ENCODE measurements around the gene SIGLEC11.

The SIGLEC11 gene

GRCh38 chr19:49932041-49932451 is 28.9 kb downstream of the SIGLEC11 start:
- TF ChIP-seq ZC3H10 (CRISPR knock-in tag; IDR thresholded peaks at IDR 0.05) (no peak), ZFP3 (CRISPR knock-in tag; IDR thresholded peaks at IDR 0.05) (no peak), ZNF70 (CRISPR knock-in tag; IDR thresholded peaks at IDR 0.05) (no peak), RARB (CRISPR knock-in tag; IDR thresholded peaks at IDR 0.05) (no peak), BACH2 (CRISPR knock-in tag; IDR thresholded peaks at IDR 0.05; ENCODE audit: borderline replicate concordance) (no peak)
- TF ChIP-seq, protein P1, sequence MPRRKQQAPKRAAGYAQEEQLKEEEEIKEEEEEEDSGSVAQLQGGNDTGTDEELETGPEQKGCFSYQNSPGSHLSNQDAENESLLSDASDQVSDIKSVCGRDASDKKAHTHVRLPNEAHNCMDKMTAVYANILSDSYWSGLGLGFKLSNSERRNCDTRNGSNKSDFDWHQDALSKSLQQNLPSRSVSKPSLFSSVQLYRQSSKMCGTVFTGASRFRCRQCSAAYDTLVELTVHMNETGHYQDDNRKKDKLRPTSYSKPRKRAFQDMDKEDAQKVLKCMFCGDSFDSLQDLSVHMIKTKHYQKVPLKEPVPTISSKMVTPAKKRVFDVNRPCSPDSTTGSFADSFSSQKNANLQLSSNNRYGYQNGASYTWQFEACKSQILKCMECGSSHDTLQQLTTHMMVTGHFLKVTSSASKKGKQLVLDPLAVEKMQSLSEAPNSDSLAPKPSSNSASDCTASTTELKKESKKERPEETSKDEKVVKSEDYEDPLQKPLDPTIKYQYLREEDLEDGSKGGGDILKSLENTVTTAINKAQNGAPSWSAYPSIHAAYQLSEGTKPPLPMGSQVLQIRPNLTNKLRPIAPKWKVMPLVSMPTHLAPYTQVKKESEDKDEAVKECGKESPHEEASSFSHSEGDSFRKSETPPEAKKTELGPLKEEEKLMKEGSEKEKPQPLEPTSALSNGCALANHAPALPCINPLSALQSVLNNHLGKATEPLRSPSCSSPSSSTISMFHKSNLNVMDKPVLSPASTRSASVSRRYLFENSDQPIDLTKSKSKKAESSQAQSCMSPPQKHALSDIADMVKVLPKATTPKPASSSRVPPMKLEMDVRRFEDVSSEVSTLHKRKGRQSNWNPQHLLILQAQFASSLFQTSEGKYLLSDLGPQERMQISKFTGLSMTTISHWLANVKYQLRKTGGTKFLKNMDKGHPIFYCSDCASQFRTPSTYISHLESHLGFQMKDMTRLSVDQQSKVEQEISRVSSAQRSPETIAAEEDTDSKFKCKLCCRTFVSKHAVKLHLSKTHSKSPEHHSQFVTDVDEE (CRISPR knock-in tag; IDR thresholded peaks at IDR 0.05), result no peak
- ATAC-seq, result no peak

- ATAC-seq, result no peak
- TF ChIP-seq ZC3H10 (CRISPR knock-in tag; IDR thresholded peaks at IDR 0.05) (no peak), ISL1 (CRISPR knock-in tag; IDR thresholded peaks at IDR 0.05) (no peak), OSR1 (CRISPR knock-in tag; IDR thresholded peaks at IDR 0.05) (no peak)
Observed at GRCh38 chr19:49931293-49932040, 29.5 kb downstream of the SIGLEC11 start.

DNA sequence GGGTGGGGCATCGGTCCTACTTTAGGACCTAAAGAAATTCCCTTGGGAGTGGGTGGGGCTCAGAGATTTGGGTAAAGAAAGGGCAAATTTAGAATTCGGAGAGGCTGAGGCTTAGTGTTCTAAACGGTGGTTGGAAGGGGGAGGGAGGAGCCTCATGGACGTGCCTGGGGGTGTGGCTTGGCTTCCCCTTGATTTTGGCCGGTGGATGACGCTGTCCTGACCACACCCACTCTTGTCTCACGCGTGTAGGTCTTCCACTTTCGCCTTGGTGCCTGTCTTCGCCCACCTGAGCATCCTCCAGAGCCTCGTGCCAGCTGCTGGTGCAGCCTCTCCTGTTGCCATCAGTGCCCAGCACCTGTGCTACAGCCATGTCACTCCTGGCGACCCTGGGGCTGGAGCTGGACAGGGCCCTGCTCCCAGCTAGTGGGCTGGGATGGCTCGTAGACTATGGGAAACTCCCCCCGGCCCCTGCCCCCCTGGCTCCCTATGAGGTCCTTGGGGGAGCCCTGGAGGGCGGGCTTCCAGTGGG is 30.4 kb downstream of the SIGLEC11 start:
- ATAC-seq, result no peak
- TF ChIP-seq OSR1 (CRISPR knock-in tag; IDR thresholded peaks at IDR 0.05) (no peak), CREB5 (CRISPR knock-in tag; IDR thresholded peaks at IDR 0.05; ENCODE audit: low read depth) (no peak), PPARA (CRISPR knock-in tag; IDR thresholded peaks at IDR 0.05; ENCODE audit: borderline replicate concordance) (no peak), ZNF8 (CRISPR knock-in tag; IDR thresholded peaks at IDR 0.05) (no peak), TOX (CRISPR knock-in tag; IDR thresholded peaks at IDR 0.05; ENCODE audit: borderline replicate concordance) (no peak), SNAI2 (CRISPR knock-in tag; IDR thresholded peaks at IDR 0.05) (no peak), ZNF565 (CRISPR knock-in tag; conservative IDR thresholded peaks at IDR 0.05; ENCODE audit: low read depth) (no peak), ISL1 (CRISPR knock-in tag; IDR thresholded peaks at IDR 0.05) (no peak), BACH2 (CRISPR knock-in tag; IDR thresholded peaks at IDR 0.05; ENCODE audit: borderline replicate concordance) (no peak), PATZ1 (CRISPR knock-in tag; IDR thresholded peaks at IDR 0.05; ENCODE audit: borderline replicate concordance) (no peak), ZNF70 (CRISPR knock-in tag; IDR thresholded peaks at IDR 0.05) (no peak), RARB (CRISPR knock-in tag; IDR thresholded peaks at IDR 0.05) (no peak)
- TF ChIP-seq, protein P1 (CRISPR knock-in tag; IDR thresholded peaks at IDR 0.05), result no peak

GRCh38 chr19:49929611-49930482 is 31.1 kb downstream of the SIGLEC11 start:
- peak; percentile 86 for ATAC-seq

More at GRCh38 chr19:49929611-49930482, 31.1 kb downstream of the SIGLEC11 start:
- no peak for TF ChIP-seq ZNF565 (CRISPR knock-in tag; conservative IDR thresholded peaks at IDR 0.05; ENCODE audit: low read depth)
- peak; percentile 39; the same call in 1 of the 2 replicates for TF ChIP-seq SNAI2 (CRISPR knock-in tag; IDR thresholded peaks at IDR 0.05)
- TF ChIP-seq ZNF70 (CRISPR knock-in tag; IDR thresholded peaks at IDR 0.05), result no peak
- TF ChIP-seq GLIS3 (CRISPR knock-in tag; IDR thresholded peaks at IDR 0.05), result no peak
